HepG2 (cell line): ENCODE measurements around the gene CAMK1G.

Source experiments
- CTCF ChIP-seq: sonication (generic); formaldehyde crosslinking; IDR thresholded peaks from 2 replicates; pipeline ENCODE4 v1.5.0; 2020; ENCODE audit warnings: mild to moderate bottlenecking, missing genetic modification reagents, moderate library complexity
- MAX ChIP-seq: IDR thresholded peaks from 2 replicates; pipeline ENCODE4 v1.6.1; 2012; ENCODE audit warnings: inconsistent platforms
- MAZ ChIP-seq, 2 experiments: sonication (generic) in 1 of 2; formaldehyde crosslinking in 1 of 2; IDR thresholded peaks; 2 replicates each; pipeline versions ENCODE4 v1.5.0 to v1.6.1; 2012 to 2020; ENCODE audit warnings: low read depth in 2 of 2, mild to moderate bottlenecking in 2 of 2, borderline replicate concordance in 1 of 2, improper control_type of control experiment in 1 of 2, low read length in 1 of 2, missing genetic modification reagents in 1 of 2, moderate library complexity in 1 of 2
- NCOA2 ChIP-seq: sonication (generic); formaldehyde crosslinking; IDR thresholded peaks from 2 replicates; pipeline ENCODE4 v1.8.0; 2022; ENCODE audit warnings: inconsistent platforms
- POLR2AphosphoS5 ChIP-seq: IDR thresholded peaks from 2 replicates; pipeline ENCODE4 v1.6.1; 2012; ENCODE audit warnings: low read depth, low read length
- ZNF614 ChIP-seq: IDR thresholded peaks from 2 replicates; pipeline ENCODE4 v1.6.1; 2018; ENCODE audit warnings: missing biosample characterization, missing genetic modification reagents, inconsistent platforms, borderline replicate concordance
- TF ChIP-seq, protein P1 (sequence below), 2 experiments: IDR thresholded peaks; 2 replicates each; pipeline ENCODE4 v1.6.1; 2011 to 2012; ENCODE audit warnings: low read length in 2 of 2, borderline replicate concordance in 1 of 2, low read depth in 1 of 2, mild to moderate bottlenecking in 1 of 2, moderate library complexity in 1 of 2
- TF ChIP-seq, protein P2 (sequence below), 2 experiments: sonication (generic) in 1 of 2; formaldehyde crosslinking in 1 of 2; IDR thresholded peaks; 2 replicates each; pipeline versions ENCODE4 v1.6.1 to v1.9.0; 2014 to 2022; ENCODE audit warnings: antibody characterized with exemption in 1 of 2, borderline replicate concordance in 1 of 2, inconsistent platforms in 1 of 2, low read depth in 1 of 2, missing genetic modification reagents in 1 of 2
- TF ChIP-seq, protein P3 (sequence below): fragments of 450-650 bp; IDR thresholded peaks from 2 replicates; pipeline ENCODE4 v1.6.1; 2017; ENCODE audit warnings: mild to moderate bottlenecking

- TF ChIP-seq POLR2AphosphoS5 (no peak), CTCF (CRISPR knock-in tag) (no peak), MAX (no peak), NCOA2 (CRISPR knock-in tag) (no peak), ZNF614 (CRISPR knock-in tag) (no peak), MAZ (IDR thresholded peaks at IDR 0.05; ENCODE audit: borderline replicate concordance, low read depth, low read length) (no peak), MAZ (CRISPR knock-in tag; IDR thresholded peaks at IDR 0.05; ENCODE audit: low read depth) (no peak)
- TF ChIP-seq, protein P1, sequence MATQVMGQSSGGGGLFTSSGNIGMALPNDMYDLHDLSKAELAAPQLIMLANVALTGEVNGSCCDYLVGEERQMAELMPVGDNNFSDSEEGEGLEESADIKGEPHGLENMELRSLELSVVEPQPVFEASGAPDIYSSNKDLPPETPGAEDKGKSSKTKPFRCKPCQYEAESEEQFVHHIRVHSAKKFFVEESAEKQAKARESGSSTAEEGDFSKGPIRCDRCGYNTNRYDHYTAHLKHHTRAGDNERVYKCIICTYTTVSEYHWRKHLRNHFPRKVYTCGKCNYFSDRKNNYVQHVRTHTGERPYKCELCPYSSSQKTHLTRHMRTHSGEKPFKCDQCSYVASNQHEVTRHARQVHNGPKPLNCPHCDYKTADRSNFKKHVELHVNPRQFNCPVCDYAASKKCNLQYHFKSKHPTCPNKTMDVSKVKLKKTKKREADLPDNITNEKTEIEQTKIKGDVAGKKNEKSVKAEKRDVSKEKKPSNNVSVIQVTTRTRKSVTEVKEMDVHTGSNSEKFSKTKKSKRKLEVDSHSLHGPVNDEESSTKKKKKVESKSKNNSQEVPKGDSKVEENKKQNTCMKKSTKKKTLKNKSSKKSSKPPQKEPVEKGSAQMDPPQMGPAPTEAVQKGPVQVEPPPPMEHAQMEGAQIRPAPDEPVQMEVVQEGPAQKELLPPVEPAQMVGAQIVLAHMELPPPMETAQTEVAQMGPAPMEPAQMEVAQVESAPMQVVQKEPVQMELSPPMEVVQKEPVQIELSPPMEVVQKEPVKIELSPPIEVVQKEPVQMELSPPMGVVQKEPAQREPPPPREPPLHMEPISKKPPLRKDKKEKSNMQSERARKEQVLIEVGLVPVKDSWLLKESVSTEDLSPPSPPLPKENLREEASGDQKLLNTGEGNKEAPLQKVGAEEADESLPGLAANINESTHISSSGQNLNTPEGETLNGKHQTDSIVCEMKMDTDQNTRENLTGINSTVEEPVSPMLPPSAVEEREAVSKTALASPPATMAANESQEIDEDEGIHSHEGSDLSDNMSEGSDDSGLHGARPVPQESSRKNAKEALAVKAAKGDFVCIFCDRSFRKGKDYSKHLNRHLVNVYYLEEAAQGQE (IDR thresholded peaks at IDR 0.05; ENCODE audit: borderline replicate concordance in 1 of 2, low read depth in 1 of 2, low read length in 2 of 2), result no peak
- TF ChIP-seq, protein P2, sequence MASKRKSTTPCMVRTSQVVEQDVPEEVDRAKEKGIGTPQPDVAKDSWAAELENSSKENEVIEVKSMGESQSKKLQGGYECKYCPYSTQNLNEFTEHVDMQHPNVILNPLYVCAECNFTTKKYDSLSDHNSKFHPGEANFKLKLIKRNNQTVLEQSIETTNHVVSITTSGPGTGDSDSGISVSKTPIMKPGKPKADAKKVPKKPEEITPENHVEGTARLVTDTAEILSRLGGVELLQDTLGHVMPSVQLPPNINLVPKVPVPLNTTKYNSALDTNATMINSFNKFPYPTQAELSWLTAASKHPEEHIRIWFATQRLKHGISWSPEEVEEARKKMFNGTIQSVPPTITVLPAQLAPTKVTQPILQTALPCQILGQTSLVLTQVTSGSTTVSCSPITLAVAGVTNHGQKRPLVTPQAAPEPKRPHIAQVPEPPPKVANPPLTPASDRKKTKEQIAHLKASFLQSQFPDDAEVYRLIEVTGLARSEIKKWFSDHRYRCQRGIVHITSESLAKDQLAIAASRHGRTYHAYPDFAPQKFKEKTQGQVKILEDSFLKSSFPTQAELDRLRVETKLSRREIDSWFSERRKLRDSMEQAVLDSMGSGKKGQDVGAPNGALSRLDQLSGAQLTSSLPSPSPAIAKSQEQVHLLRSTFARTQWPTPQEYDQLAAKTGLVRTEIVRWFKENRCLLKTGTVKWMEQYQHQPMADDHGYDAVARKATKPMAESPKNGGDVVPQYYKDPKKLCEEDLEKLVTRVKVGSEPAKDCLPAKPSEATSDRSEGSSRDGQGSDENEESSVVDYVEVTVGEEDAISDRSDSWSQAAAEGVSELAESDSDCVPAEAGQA (IDR thresholded peaks at IDR 0.05; ENCODE audit: low read depth), result no peak
- TF ChIP-seq, protein P2 (CRISPR knock-in tag; IDR thresholded peaks at IDR 0.05; ENCODE audit: borderline replicate concordance), result no peak
- TF ChIP-seq, protein P3, sequence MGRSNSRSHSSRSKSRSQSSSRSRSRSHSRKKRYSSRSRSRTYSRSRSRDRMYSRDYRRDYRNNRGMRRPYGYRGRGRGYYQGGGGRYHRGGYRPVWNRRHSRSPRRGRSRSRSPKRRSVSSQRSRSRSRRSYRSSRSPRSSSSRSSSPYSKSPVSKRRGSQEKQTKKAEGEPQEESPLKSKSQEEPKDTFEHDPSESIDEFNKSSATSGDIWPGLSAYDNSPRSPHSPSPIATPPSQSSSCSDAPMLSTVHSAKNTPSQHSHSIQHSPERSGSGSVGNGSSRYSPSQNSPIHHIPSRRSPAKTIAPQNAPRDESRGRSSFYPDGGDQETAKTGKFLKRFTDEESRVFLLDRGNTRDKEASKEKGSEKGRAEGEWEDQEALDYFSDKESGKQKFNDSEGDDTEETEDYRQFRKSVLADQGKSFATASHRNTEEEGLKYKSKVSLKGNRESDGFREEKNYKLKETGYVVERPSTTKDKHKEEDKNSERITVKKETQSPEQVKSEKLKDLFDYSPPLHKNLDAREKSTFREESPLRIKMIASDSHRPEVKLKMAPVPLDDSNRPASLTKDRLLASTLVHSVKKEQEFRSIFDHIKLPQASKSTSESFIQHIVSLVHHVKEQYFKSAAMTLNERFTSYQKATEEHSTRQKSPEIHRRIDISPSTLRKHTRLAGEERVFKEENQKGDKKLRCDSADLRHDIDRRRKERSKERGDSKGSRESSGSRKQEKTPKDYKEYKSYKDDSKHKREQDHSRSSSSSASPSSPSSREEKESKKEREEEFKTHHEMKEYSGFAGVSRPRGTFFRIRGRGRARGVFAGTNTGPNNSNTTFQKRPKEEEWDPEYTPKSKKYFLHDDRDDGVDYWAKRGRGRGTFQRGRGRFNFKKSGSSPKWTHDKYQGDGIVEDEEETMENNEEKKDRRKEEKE, result no peak
Observed at GRCh38 chr1:209659909-209660308, 76.4 kb downstream of the CAMK1G start.
